Neural cell (in vitro differentiated cells): ENCODE results near the gene EML5. TPM values are rescaled to one million over a fixed set of nuclear protein-coding genes. Genes with fewer than 3 reads are reported as not detected.

ENCODE experiments used
- H2AFZ ChIP-seq: fragments of 200-600, 300-800 bp; sonication (generic), shearing (Covaris generic); 2 replicates; pipeline ENCODE4 v1.6.0; 2014; ENCODE audit warnings: low read depth, mild to moderate bottlenecking, antibody characterized with exemption, low read length, moderate library complexity
- H3F3A ChIP-seq: fragments of 200-600 bp; shearing (Covaris generic); 2 replicates; pipeline ENCODE4 v1.6.1; 2016; ENCODE audit warnings: mild to moderate bottlenecking, moderate library complexity, mixed read lengths, antibody characterized with exemption, low read length; ENCODE audit not compliant: insufficient read depth, poor library complexity, severe bottlenecking
- H3K27ac ChIP-seq: fragments of 200-600, 300-800 bp; sonication (generic), shearing (Covaris generic); 2 replicates; pipeline ENCODE4 v1.5.1; 2014; ENCODE audit warnings: mild to moderate bottlenecking, low read length, moderate library complexity
- H3K27me3 ChIP-seq: fragments of 300-800, 200-600 bp; sonication (generic), shearing (Covaris generic); 2 replicates; pipeline ENCODE4 v1.6.0; 2014; ENCODE audit warnings: mild to moderate bottlenecking, low read depth, low read length, moderate library complexity; ENCODE audit not compliant: insufficient read depth
- H3K36me3 ChIP-seq: fragments of 300-800, 200-600 bp; sonication (generic), shearing (Covaris generic); 2 replicates; pipeline ENCODE4 v1.5.1; 2014; ENCODE audit warnings: mild to moderate bottlenecking, antibody characterized with exemption, low read length, moderate library complexity; ENCODE audit not compliant: insufficient read depth
- H3K4me2 ChIP-seq: fragments of 300-800, 200-600 bp; sonication (generic), shearing (Covaris generic); 2 replicates; pipeline ENCODE4 v1.6.0; 2014; ENCODE audit warnings: mild to moderate bottlenecking, low read length
- H3K4me3 ChIP-seq: fragments of 300-800, 200-600 bp; sonication (generic), shearing (Covaris generic); 2 replicates; pipeline ENCODE4 v1.5.1; 2014; ENCODE audit warnings: mild to moderate bottlenecking, low read length, moderate library complexity
- H3K79me2 ChIP-seq: fragments of 200-600 bp; shearing (Covaris generic); replicated peaks from 2 replicates; pipeline ENCODE4 v1.6.0; 2014; ENCODE audit warnings: mild to moderate bottlenecking, low read length, moderate library complexity; ENCODE audit not compliant: insufficient read depth
- H3K9ac ChIP-seq: fragments of 300-800, 200-600 bp; sonication (generic), shearing (Covaris generic); 2 replicates; pipeline ENCODE4 v1.6.1; 2016; ENCODE audit warnings: mild to moderate bottlenecking, low read length, mixed read lengths
- H3K9me2 ChIP-seq: fragments of 200-600 bp; shearing (Covaris generic); 2 replicates; pipeline ENCODE4 v1.6.1; 2016; ENCODE audit warnings: mild to moderate bottlenecking, low read length, mixed read lengths; ENCODE audit not compliant: insufficient read depth
- H3K9me3 ChIP-seq: fragments of 200-600, 300-800 bp; sonication (generic), shearing (Covaris generic); 2 replicates; pipeline ENCODE4 v1.6.1; 2016; ENCODE audit warnings: mild to moderate bottlenecking, mixed run types, low read length, moderate library complexity, mixed read lengths
- H4K20me1 ChIP-seq: fragments of 200-600 bp; shearing (Covaris generic); 2 replicates; pipeline ENCODE4 v1.6.1; 2016; ENCODE audit warnings: mild to moderate bottlenecking, mixed run types; ENCODE audit not compliant: insufficient read depth
- CTCF ChIP-seq: fragments of 450-650 bp; IDR thresholded peaks from 2 replicates; pipeline ENCODE4 v1.5.1; 2014; ENCODE audit warnings: antibody characterized with exemption, mild to moderate bottlenecking, moderate library complexity; ENCODE audit not compliant: poor library complexity, severe bottlenecking
- EP300 ChIP-seq: fragments of 450-650 bp; conservative IDR thresholded peaks from 2 replicates; pipeline ENCODE4 v1.6.1; 2014; ENCODE audit warnings: antibody characterized with exemption, mild to moderate bottlenecking, moderate library complexity; ENCODE audit not compliant: poor library complexity, severe bottlenecking
- EZH2 ChIP-seq: fragments of 200-600, 300-800 bp; shearing (Covaris generic), sonication (generic); IDR thresholded peaks from 2 replicates; pipeline ENCODE4 v1.6.1; 2014; ENCODE audit warnings: antibody characterized with exemption, low read length, borderline replicate concordance, mild to moderate bottlenecking; ENCODE audit not compliant: insufficient read depth, poor library complexity, severe bottlenecking
- MXI1 ChIP-seq: fragments of 450-650 bp; conservative IDR thresholded peaks from 2 replicates; pipeline ENCODE4 v1.6.1; 2014; ENCODE audit warnings: antibody characterized with exemption, mild to moderate bottlenecking; ENCODE audit not compliant: poor library complexity, severe bottlenecking
- POLR2AphosphoS5 ChIP-seq: IDR thresholded peaks from 2 replicates; pipeline ENCODE4 v1.6.1; 2012
- RAD21 ChIP-seq: fragments of 450-650 bp; conservative IDR thresholded peaks from 2 replicates; pipeline ENCODE4 v1.6.1; 2014; ENCODE audit warnings: antibody characterized with exemption, mild to moderate bottlenecking, moderate library complexity
- REST ChIP-seq: IDR thresholded peaks from 2 replicates; pipeline ENCODE4 v1.6.1; 2012; ENCODE audit warnings: borderline replicate concordance
- SMC3 ChIP-seq: fragments of 450-650 bp; conservative IDR thresholded peaks from 2 replicates; pipeline ENCODE4 v1.6.1; 2014; ENCODE audit warnings: antibody characterized with exemption, mild to moderate bottlenecking, moderate library complexity; ENCODE audit not compliant: poor library complexity
- TAF1 ChIP-seq: IDR thresholded peaks from 2 replicates; pipeline ENCODE4 v1.6.1; 2012; ENCODE audit warnings: low read depth
- polyA plus RNA-seq: library from polyadenylated mRNA; depleted of rRNA; stranded (reverse); fragments of >200 nt; gene quantifications from 2 replicates; pipeline ENCODE4 v1.2.3, GENCODE V29; 2014

The EML5 gene
- polyA plus RNA-seq, 1 donor from 2014 or later, result 27.5 TPM

GRCh38 chr14:88597038-88597437 is 195.7 kb downstream of the EML5 start:
- Histone ChIP-seq H3K4me2 (no peak overlapping the region), H3K9me2 (no peaks in the 10 kb centered on the region), H3K79me2 (no peaks in the 10 kb centered on the region), H3K36me3 (no peaks in the 10 kb centered on the region), H4K20me1 (no peaks in the 10 kb centered on the region), H3K4me3 (no peak overlapping the region), H3K9ac (no peak overlapping the region), H3K9me3 (no peaks in the 10 kb centered on the region), H2AFZ (no peak overlapping the region), H3K27ac (no peak overlapping the region), H3K27me3 (no peaks in the 10 kb centered on the region), H3F3A (no peaks in the 10 kb centered on the region)
- TF ChIP-seq EP300, result no peak
- no peak for TF ChIP-seq EZH2
- TF ChIP-seq CTCF, result no peak
- no peak for TF ChIP-seq MXI1
- no peak for TF ChIP-seq TAF1
- no peak for TF ChIP-seq SMC3

DNA sequence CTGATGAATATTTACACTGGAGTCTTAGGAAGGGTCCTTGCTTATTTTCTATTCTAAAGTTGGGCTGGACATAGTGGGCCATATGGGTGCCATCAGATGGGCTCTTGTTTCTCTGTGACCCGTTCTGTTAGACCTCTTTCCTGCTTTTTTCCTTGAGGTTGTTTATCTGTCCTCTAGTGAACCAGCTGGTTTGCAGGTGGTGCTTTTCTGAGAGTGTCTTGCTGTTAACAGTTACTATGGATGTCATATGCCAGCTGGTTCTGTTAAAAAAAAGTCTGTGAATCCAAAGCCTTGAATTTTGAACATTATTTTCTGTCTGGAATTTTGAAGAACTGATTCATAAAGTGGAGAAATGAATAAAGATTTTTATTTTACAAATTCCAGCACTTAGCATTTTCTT is 200.7 kb downstream of the EML5 start:
- Histone ChIP-seq H3K36me3 (peaks cover 3% of the 10 kb centered on the region), H3K9me2 (no peaks in the 10 kb centered on the region)

More for the DNA sequence above, 200.7 kb downstream of the EML5 start:
- no peak overlapping the region for H2AFZ ChIP-seq
- H3K27me3 ChIP-seq, result no peaks in the 10 kb centered on the region
- H3K9me3 ChIP-seq, result no peaks in the 10 kb centered on the region
- H4K20me1 ChIP-seq, result no peaks in the 10 kb centered on the region
- H3K27ac ChIP-seq, result no peak overlapping the region
- H3K4me3 ChIP-seq, result no peak overlapping the region
- no peak overlapping the region for H3K9ac ChIP-seq
- no peak overlapping the region for H3K4me2 ChIP-seq
- TF ChIP-seq MXI1 (no peak), SMC3 (no peak), EP300 (no peak), EZH2 (no peak), RAD21 (no peak), POLR2AphosphoS5 (no peak), CTCF (no peak), REST (no peak), TAF1 (no peak)
- no peaks in the 10 kb centered on the region for H3K79me2 ChIP-seq
- H3F3A ChIP-seq, result no peaks in the 10 kb centered on the region
